H1 (cell line): Measurements from ENCODE around the gene AVP.

Source experiments
- CEBPB ChIP-seq: IDR thresholded peaks from 2 replicates; pipeline ENCODE4 v1.6.1; 2012; ENCODE audit warnings: low read depth, low read length
- EZH2 ChIP-seq: fragments of 200-600 bp; sonication (generic); IDR thresholded peaks from 2 replicates; pipeline ENCODE4 v1.7.1; 2012; ENCODE audit warnings: low read depth, mild to moderate bottlenecking, moderate library complexity, low read length, inconsistent platforms; ENCODE audit not compliant: severe bottlenecking
- GTF2F1 ChIP-seq: IDR thresholded peaks from 2 replicates; pipeline ENCODE4 v1.6.1; 2012; ENCODE audit warnings: low read depth, low read length, improper control_type of control experiment, borderline replicate concordance
- POLR2AphosphoS5 ChIP-seq: IDR thresholded peaks from 2 replicates; pipeline ENCODE4 v1.6.1; 2011; ENCODE audit warnings: low read depth, low read length
- SIN3A ChIP-seq, 2 experiments: IDR thresholded peaks in 1 of 2; conservative IDR thresholded peaks in 1 of 2; 2 replicates each; pipeline ENCODE4 v1.6.1; 2011 to 2012; ENCODE audit warnings: low read length in 2 of 2, improper control_type of control experiment in 1 of 2, low read depth in 1 of 2, mild to moderate bottlenecking in 1 of 2
- TBP ChIP-seq: IDR thresholded peaks from 2 replicates; pipeline ENCODE4 v1.6.1; 2011; ENCODE audit warnings: low read depth, low read length, improper control_type of control experiment
- YY1 ChIP-seq: IDR thresholded peaks from 2 replicates; pipeline ENCODE4 v1.6.1; 2011; ENCODE audit warnings: low read depth, mild to moderate bottlenecking, low read length
- ZNF274 ChIP-seq: IDR thresholded peaks from 2 replicates; pipeline ENCODE4 v1.7.0; 2012; ENCODE audit warnings: low read length, borderline replicate concordance; ENCODE audit errors: extremely low read depth
- TF ChIP-seq, protein P1 (sequence below), 3 experiments: IDR thresholded peaks; 1 replicate in 2 of 3; 2 replicates in 1 of 3; pipeline versions ENCODE4 v1.5.1 to v1.6.1; 2011; ENCODE audit warnings: low read length in 3 of 3, mild to moderate bottlenecking in 3 of 3, inconsistent platforms in 2 of 3, low read depth in 1 of 3, moderate library complexity in 1 of 3; ENCODE audit not compliant: insufficient read depth in 1 of 3; ENCODE audit errors: control extremely low read depth in 1 of 3
- TF ChIP-seq, protein P2 (sequence below): IDR thresholded peaks from 2 replicates; pipeline ENCODE4 v1.6.1; 2012; ENCODE audit warnings: inconsistent platforms
- TF ChIP-seq, protein P3 (sequence below): IDR thresholded peaks from 2 replicates; pipeline ENCODE4 v1.6.1; 2011; ENCODE audit warnings: low read length, improper control_type of control experiment

DNA sequence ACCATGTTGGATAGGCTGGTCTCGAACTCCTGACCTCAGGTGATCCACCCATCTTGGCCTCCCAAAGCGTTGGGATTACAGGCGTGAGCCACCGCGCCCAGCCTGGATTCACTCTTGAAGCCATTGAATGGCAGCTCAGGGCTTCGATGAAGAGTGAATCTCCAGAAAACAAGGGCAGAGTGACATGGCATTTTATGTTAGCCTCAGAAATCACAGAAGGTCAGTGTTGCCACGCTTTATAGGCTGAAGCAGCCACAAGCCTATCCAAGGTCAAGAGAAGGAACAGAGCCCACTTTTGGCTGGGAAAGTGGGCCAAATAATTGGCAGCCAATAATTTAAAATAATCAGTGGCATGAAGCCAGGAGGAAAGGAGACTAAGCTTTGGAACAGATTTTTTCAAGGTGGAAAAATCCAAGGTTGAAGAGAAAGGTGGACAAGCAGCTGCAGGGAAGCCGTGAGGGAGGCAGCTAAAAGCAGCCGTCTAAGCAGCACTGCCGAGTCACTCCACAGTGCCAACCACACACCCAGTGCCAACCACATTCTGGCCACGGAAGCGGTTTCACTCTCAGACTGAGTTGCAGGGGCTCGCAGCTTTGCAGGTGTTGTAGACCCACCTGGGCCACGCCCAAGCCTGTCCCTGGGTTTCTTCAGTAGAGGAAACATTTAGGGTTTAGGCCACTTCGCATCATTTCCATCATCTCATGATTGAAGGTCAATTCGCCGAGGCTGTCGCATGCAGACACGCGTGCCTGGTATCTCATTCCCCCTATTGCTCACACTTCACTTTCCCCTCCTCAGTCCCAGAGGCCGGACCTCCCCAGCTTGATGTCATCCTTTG is 17.4 kb upstream of the AVP start:
- TF ChIP-seq TBP, result no peak
- TF ChIP-seq, protein P1, sequence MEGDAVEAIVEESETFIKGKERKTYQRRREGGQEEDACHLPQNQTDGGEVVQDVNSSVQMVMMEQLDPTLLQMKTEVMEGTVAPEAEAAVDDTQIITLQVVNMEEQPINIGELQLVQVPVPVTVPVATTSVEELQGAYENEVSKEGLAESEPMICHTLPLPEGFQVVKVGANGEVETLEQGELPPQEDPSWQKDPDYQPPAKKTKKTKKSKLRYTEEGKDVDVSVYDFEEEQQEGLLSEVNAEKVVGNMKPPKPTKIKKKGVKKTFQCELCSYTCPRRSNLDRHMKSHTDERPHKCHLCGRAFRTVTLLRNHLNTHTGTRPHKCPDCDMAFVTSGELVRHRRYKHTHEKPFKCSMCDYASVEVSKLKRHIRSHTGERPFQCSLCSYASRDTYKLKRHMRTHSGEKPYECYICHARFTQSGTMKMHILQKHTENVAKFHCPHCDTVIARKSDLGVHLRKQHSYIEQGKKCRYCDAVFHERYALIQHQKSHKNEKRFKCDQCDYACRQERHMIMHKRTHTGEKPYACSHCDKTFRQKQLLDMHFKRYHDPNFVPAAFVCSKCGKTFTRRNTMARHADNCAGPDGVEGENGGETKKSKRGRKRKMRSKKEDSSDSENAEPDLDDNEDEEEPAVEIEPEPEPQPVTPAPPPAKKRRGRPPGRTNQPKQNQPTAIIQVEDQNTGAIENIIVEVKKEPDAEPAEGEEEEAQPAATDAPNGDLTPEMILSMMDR (IDR thresholded peaks at IDR 0.05; ENCODE audit: control extremely low read depth in 1 of 3, insufficient read depth in 1 of 3, low read depth in 1 of 3, low read length in 3 of 3), result no peak
- TF ChIP-seq SIN3A (conservative IDR thresholded peaks at IDR 0.05 in 1 of 2, IDR thresholded peaks at IDR 0.05 in 1 of 2; ENCODE audit: low read depth in 1 of 2, low read length in 2 of 2), result no peak
- TF ChIP-seq EZH2, result no peak
- no peak for TF ChIP-seq CEBPB
- no peak for TF ChIP-seq POLR2AphosphoS5
- TF ChIP-seq, protein P2, sequence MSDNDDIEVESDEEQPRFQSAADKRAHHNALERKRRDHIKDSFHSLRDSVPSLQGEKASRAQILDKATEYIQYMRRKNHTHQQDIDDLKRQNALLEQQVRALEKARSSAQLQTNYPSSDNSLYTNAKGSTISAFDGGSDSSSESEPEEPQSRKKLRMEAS, result no peak
- TF ChIP-seq GTF2F1, result no peak
- no peak for TF ChIP-seq ZNF274
- TF ChIP-seq, protein P3, sequence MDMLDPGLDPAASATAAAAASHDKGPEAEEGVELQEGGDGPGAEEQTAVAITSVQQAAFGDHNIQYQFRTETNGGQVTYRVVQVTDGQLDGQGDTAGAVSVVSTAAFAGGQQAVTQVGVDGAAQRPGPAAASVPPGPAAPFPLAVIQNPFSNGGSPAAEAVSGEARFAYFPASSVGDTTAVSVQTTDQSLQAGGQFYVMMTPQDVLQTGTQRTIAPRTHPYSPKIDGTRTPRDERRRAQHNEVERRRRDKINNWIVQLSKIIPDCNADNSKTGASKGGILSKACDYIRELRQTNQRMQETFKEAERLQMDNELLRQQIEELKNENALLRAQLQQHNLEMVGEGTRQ, result no peak
- no peak for TF ChIP-seq YY1
